GM23338 (cell line): ENCODE data around the gene LAGE3. TPM values are rescaled to one million over a fixed set of nuclear protein-coding genes. Genes with fewer than 3 reads are reported as not detected.

ENCODE experiments used
- ATAC-seq: fragments of 200-7000 bp; cut with Tn5 transposase; 3 replicates; pipeline ENCODE4 v1.9.1; 2020
- DNase-seq: peaks from one replicate; pipeline ENCODE4 v3.0.0-alpha.2; 2015; ENCODE audit warnings: low spot score
- H2AFZ ChIP-seq: fragments of 200-600 bp; sonication (generic); 2 replicates; pipeline ENCODE4 v1.8.0; 2016; ENCODE audit warnings: antibody characterized with exemption, mild to moderate bottlenecking, moderate library complexity
- H3F3A ChIP-seq: fragments of 200-600 bp; sonication (generic); replicated peaks from 2 replicates; pipeline ENCODE4 v1.8.0; 2017; ENCODE audit warnings: antibody characterized with exemption, mixed run types, low read depth
- H3K27ac ChIP-seq: fragments of 200-600 bp; sonication (generic); 2 replicates; pipeline ENCODE4 v1.6.1; 2016; ENCODE audit warnings: low read depth
- H3K27me3 ChIP-seq: fragments of 200-600 bp; sonication (generic); 2 replicates; pipeline ENCODE4 v1.8.0; 2016; ENCODE audit warnings: mild to moderate bottlenecking, mixed run types, moderate library complexity; ENCODE audit not compliant: insufficient read depth
- H3K36me3 ChIP-seq: fragments of 200-600 bp; sonication (generic); 2 replicates; pipeline ENCODE4 v1.8.0; 2016; ENCODE audit warnings: mild to moderate bottlenecking; ENCODE audit not compliant: insufficient read depth
- H3K4me1 ChIP-seq: fragments of 200-600 bp; sonication (generic); 2 replicates; pipeline ENCODE4 v1.8.0; 2016; ENCODE audit warnings: mild to moderate bottlenecking, moderate library complexity; ENCODE audit not compliant: insufficient read depth
- H3K4me2 ChIP-seq: fragments of 200-600 bp; sonication (generic); 2 replicates; pipeline ENCODE4 v1.7.1; 2017; ENCODE audit warnings: mixed run types
- H3K4me3 ChIP-seq: fragments of 200-600 bp; sonication (generic); 2 replicates; pipeline ENCODE4 v1.6.1; 2016; ENCODE audit warnings: mixed run types
- H3K79me2 ChIP-seq: fragments of 200-600 bp; sonication (generic); replicated peaks from 2 replicates; pipeline ENCODE4 v1.8.0; 2017; ENCODE audit warnings: mild to moderate bottlenecking; ENCODE audit not compliant: insufficient read depth
- H3K9me2 ChIP-seq: fragments of 200-600 bp; sonication (generic); 2 replicates; pipeline ENCODE4 v1.8.0; 2017; ENCODE audit not compliant: insufficient read depth
- H4K20me1 ChIP-seq: fragments of 200-600 bp; sonication (generic); replicated peaks from 2 replicates; pipeline ENCODE4 v1.8.0; 2017; ENCODE audit warnings: mild to moderate bottlenecking; ENCODE audit not compliant: insufficient read depth
- H3K27ac Mint-ChIP-seq: 2 replicates; pipeline ENCODE4 v1.8.0; 2020; ENCODE audit warnings: inconsistent platforms, mild to moderate bottlenecking, moderate library complexity, mixed read lengths
- H3K27me3 Mint-ChIP-seq: 3 replicates; pipeline ENCODE4 v1.8.0; 2022; ENCODE audit warnings: low read depth, mild to moderate bottlenecking, moderate library complexity, mixed read lengths, inconsistent platforms; ENCODE audit not compliant: insufficient read depth, poor library complexity
- H3K36me3 Mint-ChIP-seq: 3 replicates; pipeline ENCODE4 v1.8.0; 2021; ENCODE audit warnings: low read depth, mild to moderate bottlenecking, inconsistent platforms, moderate library complexity, mixed read lengths
- H3K4me1 Mint-ChIP-seq: 3 replicates; pipeline ENCODE4 v1.8.0; 2020; ENCODE audit warnings: mild to moderate bottlenecking, inconsistent platforms, mixed read lengths
- H3K4me3 Mint-ChIP-seq: 3 replicates; pipeline ENCODE4 v1.8.0; 2021; ENCODE audit warnings: moderate library complexity, mild to moderate bottlenecking, inconsistent platforms, mixed read lengths
- H3K9me3 Mint-ChIP-seq: 3 replicates; pipeline ENCODE4 v1.8.0; 2020; ENCODE audit warnings: moderate library complexity, mild to moderate bottlenecking, inconsistent platforms, mixed read lengths
- CREB1 ChIP-seq: fragments of 250-450 bp; sonication (Bioruptor Pico); IDR thresholded peaks from 2 replicates; pipeline ENCODE4 v1.5.0; 2020; ENCODE audit warnings: low read depth, mild to moderate bottlenecking, moderate library complexity
- CTCF ChIP-seq, 2 experiments: fragments of 200-600 bp in 1 of 2; sonication (generic) in 1 of 2; conservative IDR thresholded peaks; 2 replicates each; pipeline versions ENCODE4 v1.5.1 to v1.6.1; 2016 to 2017; ENCODE audit warnings: antibody characterized with exemption in 2 of 2, low read depth in 2 of 2, mild to moderate bottlenecking in 2 of 2, moderate library complexity in 1 of 2
- EZH2 ChIP-seq: fragments of 200-600 bp; sonication (generic); IDR thresholded peaks from one replicate; pipeline ENCODE4 v1.8.0; 2017; ENCODE audit warnings: antibody characterized with exemption, mild to moderate bottlenecking, low read depth; ENCODE audit not compliant: unreplicated experiment
- EZH2phosphoT487 ChIP-seq: fragments of 200-600 bp; sonication (generic); IDR thresholded peaks from one replicate; pipeline ENCODE4 v1.8.1; 2018; ENCODE audit warnings: antibody characterized with exemption; ENCODE audit not compliant: unreplicated experiment
- JUNB ChIP-seq: IDR thresholded peaks from one replicate; pipeline ENCODE4 v1.6.1; 2016; ENCODE audit warnings: antibody characterized with exemption; ENCODE audit not compliant: unreplicated experiment
- NANOG ChIP-seq: IDR thresholded peaks from 2 replicates; pipeline ENCODE4 v1.6.1; 2016; ENCODE audit warnings: antibody characterized with exemption, borderline replicate concordance
- POLR2AphosphoS5 ChIP-seq: IDR thresholded peaks from 2 replicates; pipeline ENCODE4 v1.6.1; 2016; ENCODE audit warnings: antibody characterized with exemption, low read depth
- REST ChIP-seq: IDR thresholded peaks from one replicate; pipeline ENCODE4 v1.6.1; 2018; ENCODE audit warnings: antibody characterized with exemption; ENCODE audit not compliant: unreplicated experiment
- STAT1 ChIP-seq: IDR thresholded peaks from one replicate; pipeline ENCODE4 v1.6.1; 2016; ENCODE audit warnings: antibody characterized with exemption; ENCODE audit not compliant: unreplicated experiment
- ZNF114 ChIP-seq: fragments of 250-450 bp; sonication (Bioruptor Pico); IDR thresholded peaks from 2 replicates; pipeline ENCODE4 v1.5.0; 2020; ENCODE audit warnings: mild to moderate bottlenecking, moderate library complexity
- ZNF331 ChIP-seq: fragments of 250-450 bp; sonication (Bioruptor Pico); IDR thresholded peaks from 2 replicates; pipeline ENCODE4 v1.5.0; 2020; ENCODE audit warnings: low read depth, mild to moderate bottlenecking, moderate library complexity
- ZNF462 ChIP-seq: fragments of 250-450 bp; sonication (Bioruptor Pico); IDR thresholded peaks from 2 replicates; pipeline ENCODE4 v1.5.0; 2020; ENCODE audit warnings: mild to moderate bottlenecking, moderate library complexity
- polyA plus RNA-seq: library from polyadenylated mRNA; unstranded; fragments of >200 nt; fragmentation: Nextera tagmentation; extraction: Ambion mirVana; gene quantifications from 2 replicates; pipeline ENCODE4 v1.2.1, GENCODE V29; 2016
- total RNA-seq: library from RNA; depleted of rRNA; stranded (reverse); fragments of >200 nt; shearing (Covaris generic); gene quantifications from 2 replicates; pipeline ENCODE4 v1.2.3, GENCODE V29; 2014
- TF ChIP-seq, protein P1 (sequence below): IDR thresholded peaks from 2 replicates; pipeline ENCODE4 v1.6.1; 2016; ENCODE audit warnings: antibody characterized with exemption

LAGE3 gene
- total and polyA plus RNA-seq, 2 experiments from 2014 or later = 71.0 to 84.5 TPM

DNA sequence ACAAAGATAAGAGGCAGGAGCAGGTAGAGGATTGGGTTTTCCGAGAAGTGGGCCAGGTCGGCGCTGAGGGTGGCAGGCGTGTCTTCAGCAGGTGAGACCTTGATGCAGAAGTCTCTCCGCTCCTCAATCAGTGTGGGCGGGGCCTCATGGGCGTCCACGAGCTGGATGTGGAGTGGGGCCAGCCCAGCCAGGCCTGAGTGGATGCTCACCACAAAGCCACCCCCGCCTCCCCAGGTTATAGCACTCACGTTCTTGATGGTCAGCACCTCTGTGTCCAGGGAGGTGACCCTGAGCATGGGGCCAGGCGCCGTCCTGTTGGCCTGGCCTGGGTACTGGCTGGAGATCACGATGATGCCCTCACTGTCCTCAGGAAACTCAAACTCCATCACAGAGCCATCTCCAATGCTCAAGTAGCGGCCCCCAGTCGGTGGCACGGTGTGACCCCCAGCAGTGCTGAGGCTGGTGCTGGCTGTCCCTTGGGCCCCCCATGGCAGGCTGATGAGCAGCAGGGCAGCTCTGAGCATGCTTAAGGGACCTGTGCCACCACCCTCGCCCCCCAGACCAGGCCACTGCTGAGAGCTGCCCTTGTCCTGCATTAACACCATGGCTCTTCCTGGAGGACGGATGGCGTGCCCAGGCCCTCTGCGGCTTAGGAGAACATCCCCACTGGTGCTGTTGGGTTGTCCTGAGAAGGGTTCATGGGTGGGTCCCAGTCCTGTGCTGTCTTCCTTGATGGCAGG, 9.4 kb upstream of the LAGE3 start:
- H3K9me2 ChIP-seq = no peaks in the 10 kb centered on the region
- TF ChIP-seq POLR2AphosphoS5 = no peak
- TF ChIP-seq ZNF114 (CRISPR knock-in tag) = no peak
- TF ChIP-seq, protein P1, sequence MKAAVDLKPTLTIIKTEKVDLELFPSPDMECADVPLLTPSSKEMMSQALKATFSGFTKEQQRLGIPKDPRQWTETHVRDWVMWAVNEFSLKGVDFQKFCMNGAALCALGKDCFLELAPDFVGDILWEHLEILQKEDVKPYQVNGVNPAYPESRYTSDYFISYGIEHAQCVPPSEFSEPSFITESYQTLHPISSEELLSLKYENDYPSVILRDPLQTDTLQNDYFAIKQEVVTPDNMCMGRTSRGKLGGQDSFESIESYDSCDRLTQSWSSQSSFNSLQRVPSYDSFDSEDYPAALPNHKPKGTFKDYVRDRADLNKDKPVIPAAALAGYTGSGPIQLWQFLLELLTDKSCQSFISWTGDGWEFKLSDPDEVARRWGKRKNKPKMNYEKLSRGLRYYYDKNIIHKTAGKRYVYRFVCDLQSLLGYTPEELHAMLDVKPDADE = no peak
- TF ChIP-seq NANOG = no peak
- TF ChIP-seq ZNF331 (CRISPR knock-in tag) = no peak
- no peak for TF ChIP-seq CTCF (conservative IDR thresholded peaks at IDR 0.05; ENCODE audit: low read depth in 2 of 2)
- TF ChIP-seq JUNB = no peak
- no peak for TF ChIP-seq EZH2phosphoT487
- TF ChIP-seq REST = no peak
- TF ChIP-seq ZNF462 (CRISPR knock-in tag) = no peak
- TF ChIP-seq STAT1 = no peak
- TF ChIP-seq CREB1 (CRISPR knock-in tag) = no peak
- no peak for TF ChIP-seq EZH2

More for the DNA sequence above, 9.4 kb upstream of the LAGE3 start:
- no peaks in the 10 kb centered on the region for H3K27me3 ChIP-seq
- DNase-seq = no peak
- H3K27ac ChIP-seq = no peak overlapping the region
- H3K4me1 Mint-ChIP-seq = peaks cover 4% of the 10 kb centered on the region; the same call in 2 of the 3 replicates
- H3K27ac Mint-ChIP-seq = no peak overlapping the region
- H3K9me3 Mint-ChIP-seq = no peaks in the 10 kb centered on the region
- no peaks in the 10 kb centered on the region; the same call in 1 of the 2 replicates for H4K20me1 ChIP-seq
- no peak overlapping the region for H3K4me3 ChIP-seq
- no peaks in the 10 kb centered on the region for H3K36me3 ChIP-seq
- peaks cover 15% of the 10 kb centered on the region for H3K27me3 Mint-ChIP-seq
- peaks cover 3% of the 10 kb centered on the region; the same call in 2 of the 3 replicates for H3K36me3 Mint-ChIP-seq
- no peak overlapping the region for H2AFZ ChIP-seq
- no peak overlapping the region for H3K4me2 ChIP-seq
- no peak for ATAC-seq
- H3K4me1 ChIP-seq = no peaks in the 10 kb centered on the region
- no peaks in the 10 kb centered on the region for H3F3A ChIP-seq
- no peaks in the 10 kb centered on the region for H3K79me2 ChIP-seq
- H3K4me3 Mint-ChIP-seq = no peak overlapping the region
